ENCODE measurements around the gene NOTCH2.
"Not testable (repeated sequence)": the region's sequence is repeated elsewhere in the genome, so short reads cannot be mapped to it uniquely, and the experiment has no call there.

NOTCH2 gene

DNA sequence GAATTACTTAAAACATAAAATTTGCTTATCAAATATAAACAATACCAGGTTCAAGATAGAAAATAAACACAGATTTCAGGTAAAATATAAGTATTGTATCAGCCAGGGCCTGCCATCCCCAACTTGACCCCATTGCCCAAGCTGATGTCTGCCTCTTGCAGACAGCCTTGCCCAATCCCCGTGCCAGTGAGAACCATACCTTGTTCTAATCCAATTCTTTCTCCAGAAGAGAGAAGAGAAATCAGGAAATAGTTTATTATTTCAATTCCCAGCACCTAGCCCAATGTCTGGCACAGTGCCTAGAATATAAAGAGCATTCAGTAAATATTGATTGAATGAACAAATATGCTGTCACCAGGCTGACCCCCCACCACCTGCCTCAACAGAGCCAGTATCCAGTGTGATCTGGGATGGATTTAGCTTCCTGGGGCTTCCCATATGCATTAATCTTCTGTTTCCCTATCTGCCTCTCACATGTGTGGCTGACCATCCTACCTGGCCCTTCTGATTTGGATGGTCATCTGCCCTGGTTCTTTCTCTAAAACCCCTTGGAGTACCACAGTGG lies 27.6 kb upstream of the NOTCH2 start:
- H3K27me3 Mint-ChIP-seq (ENCODE audit: low read depth); H3K4me3 Mint-ChIP-seq; H3K9me3 Mint-ChIP-seq; H3K27ac Mint-ChIP-seq; H3K4me1 Mint-ChIP-seq (ENCODE audit: low read depth); H3K36me3 Mint-ChIP-seq (ENCODE audit: low read depth): not testable (repeated sequence)

- not testable (repeated sequence) for H3K9me3 Mint-ChIP-seq; H3K27me3 Mint-ChIP-seq (ENCODE audit: low read depth); H3K36me3 Mint-ChIP-seq (ENCODE audit: low read depth); H3K4me3 Mint-ChIP-seq; H3K4me1 Mint-ChIP-seq (ENCODE audit: low read depth); H3K27ac Mint-ChIP-seq
Observed at GRCh38 chr1:120093548-120094181, 24.2 kb upstream of the NOTCH2 start.

- not testable (repeated sequence) for H3K27me3 Mint-ChIP-seq (ENCODE audit: low read depth); H3K4me1 Mint-ChIP-seq (ENCODE audit: low read depth); H3K27ac Mint-ChIP-seq; H3K9me3 Mint-ChIP-seq; H3K4me3 Mint-ChIP-seq; H3K36me3 Mint-ChIP-seq (ENCODE audit: low read depth)
Observed at GRCh38 chr1:120092232-120093218, 23.1 kb upstream of the NOTCH2 start.

- not testable (repeated sequence) for H3K27me3 Mint-ChIP-seq (ENCODE audit: low read depth); H3K36me3 Mint-ChIP-seq (ENCODE audit: low read depth); H3K27ac Mint-ChIP-seq; H3K4me3 Mint-ChIP-seq; H3K9me3 Mint-ChIP-seq; H3K4me1 Mint-ChIP-seq (ENCODE audit: low read depth)
Observed at GRCh38 chr1:120090830-120091229, 21.4 kb upstream of the NOTCH2 start.

GRCh38 chr1:120087959-120088358 lies 18.5 kb upstream of the NOTCH2 start:
- peak overlapping the region; percentile 20 for H3K27ac Mint-ChIP-seq
- H3K4me1 Mint-ChIP-seq (ENCODE audit: low read depth); H3K27me3 Mint-ChIP-seq (ENCODE audit: low read depth); H3K4me3 Mint-ChIP-seq; H3K9me3 Mint-ChIP-seq; H3K36me3 Mint-ChIP-seq (ENCODE audit: low read depth): not testable (repeated sequence)

DNA sequence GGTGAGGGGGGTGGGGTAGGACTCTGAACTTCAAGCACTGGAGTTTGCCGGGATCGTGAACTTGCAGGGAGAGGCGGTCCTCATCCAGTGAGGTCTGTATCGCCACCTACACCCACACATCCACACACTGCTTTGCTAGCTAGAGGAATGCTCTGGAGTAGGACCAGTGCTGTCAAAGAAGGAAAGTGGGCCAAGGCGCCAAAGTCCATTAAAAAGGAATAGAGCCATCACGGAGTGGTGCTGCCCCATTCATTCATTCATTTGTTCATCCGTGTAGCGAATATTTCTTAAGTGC lies 405 bp upstream of the NOTCH2 start:
- not testable (repeated sequence) for H3K36me3 Mint-ChIP-seq (ENCODE audit: low read depth); H3K27ac Mint-ChIP-seq; H3K9me3 Mint-ChIP-seq; H3K4me1 Mint-ChIP-seq (ENCODE audit: low read depth); H3K4me3 Mint-ChIP-seq; H3K27me3 Mint-ChIP-seq (ENCODE audit: low read depth)

GRCh38 chr1:120068683-120069066 lies 787 bp downstream of the NOTCH2 start:
- not testable (repeated sequence) for H3K4me1 Mint-ChIP-seq (ENCODE audit: low read depth); H3K36me3 Mint-ChIP-seq (ENCODE audit: low read depth); H3K27me3 Mint-ChIP-seq (ENCODE audit: low read depth); H3K27ac Mint-ChIP-seq; H3K9me3 Mint-ChIP-seq
- H3K4me3 Mint-ChIP-seq: peak overlapping the region; percentile 60

GRCh38 chr1:120048208-120048607 lies 21.3 kb downstream of the NOTCH2 start:
- H3K27ac Mint-ChIP-seq; H3K36me3 Mint-ChIP-seq (ENCODE audit: low read depth); H3K9me3 Mint-ChIP-seq; H3K4me1 Mint-ChIP-seq (ENCODE audit: low read depth); H3K27me3 Mint-ChIP-seq (ENCODE audit: low read depth); H3K4me3 Mint-ChIP-seq: not testable (repeated sequence)

- not testable (repeated sequence) for H3K27ac Mint-ChIP-seq; H3K36me3 Mint-ChIP-seq (ENCODE audit: low read depth); H3K27me3 Mint-ChIP-seq (ENCODE audit: low read depth); H3K9me3 Mint-ChIP-seq; H3K4me1 Mint-ChIP-seq (ENCODE audit: low read depth); H3K4me3 Mint-ChIP-seq
Observed at GRCh38 chr1:120041771-120042170, 27.7 kb downstream of the NOTCH2 start.

- not testable (repeated sequence) for H3K4me3 Mint-ChIP-seq; H3K27me3 Mint-ChIP-seq (ENCODE audit: low read depth); H3K36me3 Mint-ChIP-seq (ENCODE audit: low read depth); H3K27ac Mint-ChIP-seq; H3K9me3 Mint-ChIP-seq; H3K4me1 Mint-ChIP-seq (ENCODE audit: low read depth)
Observed at GRCh38 chr1:120032253-120032652, 37.2 kb downstream of the NOTCH2 start.

DNA sequence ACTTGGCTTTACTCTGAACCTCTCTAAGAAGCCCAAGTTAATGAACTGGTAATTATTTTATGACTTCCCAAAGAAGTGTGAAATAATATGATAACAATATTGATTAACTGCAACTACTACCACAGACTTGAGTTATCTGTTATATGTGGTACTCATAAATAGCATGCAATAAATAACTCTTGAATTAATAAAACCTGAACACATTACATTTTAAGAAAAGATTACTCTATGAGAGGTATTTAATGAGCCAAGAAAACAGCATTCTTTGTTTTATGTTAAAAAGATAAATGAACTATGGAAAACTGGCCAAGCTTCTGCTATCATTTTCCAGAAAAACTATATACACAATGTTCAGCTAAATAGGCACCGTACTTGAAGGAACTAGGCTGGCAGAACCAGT lies 45.7 kb downstream of the NOTCH2 start:
- H3K36me3 Mint-ChIP-seq (ENCODE audit: low read depth); H3K9me3 Mint-ChIP-seq; H3K27ac Mint-ChIP-seq; H3K27me3 Mint-ChIP-seq (ENCODE audit: low read depth); H3K4me3 Mint-ChIP-seq; H3K4me1 Mint-ChIP-seq (ENCODE audit: low read depth): not testable (repeated sequence)

DNA sequence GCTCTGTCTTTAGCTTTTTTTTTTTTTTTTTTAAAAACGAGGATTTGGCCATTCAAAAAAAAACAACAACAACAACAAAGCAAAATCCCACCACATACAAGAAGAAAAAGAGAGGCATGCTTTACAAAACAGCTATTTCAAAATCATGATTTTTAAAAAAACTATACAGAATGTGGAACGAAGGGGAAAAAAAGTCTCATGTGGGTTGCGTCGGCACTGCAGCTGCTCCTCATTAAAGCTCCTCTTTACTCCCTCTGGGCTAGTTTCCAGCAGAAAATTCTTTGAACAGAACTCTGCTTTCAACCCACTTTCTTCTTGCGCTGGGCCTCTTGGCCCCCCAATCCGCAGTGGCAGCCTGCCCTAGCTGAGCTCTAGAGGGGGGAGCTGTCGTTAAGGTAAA lies 54.5 kb downstream of the NOTCH2 start:
- not testable (repeated sequence) for H3K36me3 Mint-ChIP-seq (ENCODE audit: low read depth); H3K9me3 Mint-ChIP-seq; H3K4me3 Mint-ChIP-seq; H3K4me1 Mint-ChIP-seq (ENCODE audit: low read depth); H3K27ac Mint-ChIP-seq; H3K27me3 Mint-ChIP-seq (ENCODE audit: low read depth)

GRCh38 chr1:120008320-120008719 lies 61.1 kb downstream of the NOTCH2 start:
- not testable (repeated sequence) for H3K4me3 Mint-ChIP-seq; H3K36me3 Mint-ChIP-seq (ENCODE audit: low read depth); H3K27me3 Mint-ChIP-seq (ENCODE audit: low read depth); H3K27ac Mint-ChIP-seq; H3K9me3 Mint-ChIP-seq; H3K4me1 Mint-ChIP-seq (ENCODE audit: low read depth)

DNA sequence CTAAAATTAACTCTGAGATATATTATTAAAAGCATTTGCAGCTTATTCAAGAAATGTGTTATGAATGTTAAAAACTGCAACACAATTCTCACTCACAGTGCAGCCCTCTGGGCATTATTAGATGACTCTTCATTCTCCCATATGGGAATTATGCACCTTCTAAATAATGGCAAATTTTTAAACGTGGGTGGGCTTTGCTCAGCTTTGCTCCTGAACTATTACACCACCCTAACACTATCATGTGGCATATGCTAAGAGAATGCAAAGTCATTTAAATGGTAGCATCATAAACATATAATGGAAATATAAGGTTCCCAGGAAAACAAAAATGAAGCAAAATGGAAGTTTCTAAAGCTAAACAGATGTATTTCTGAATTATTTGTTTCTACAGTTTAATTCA lies 61.6 kb downstream of the NOTCH2 start:
- not testable (repeated sequence) for H3K9me3 Mint-ChIP-seq

DNA sequence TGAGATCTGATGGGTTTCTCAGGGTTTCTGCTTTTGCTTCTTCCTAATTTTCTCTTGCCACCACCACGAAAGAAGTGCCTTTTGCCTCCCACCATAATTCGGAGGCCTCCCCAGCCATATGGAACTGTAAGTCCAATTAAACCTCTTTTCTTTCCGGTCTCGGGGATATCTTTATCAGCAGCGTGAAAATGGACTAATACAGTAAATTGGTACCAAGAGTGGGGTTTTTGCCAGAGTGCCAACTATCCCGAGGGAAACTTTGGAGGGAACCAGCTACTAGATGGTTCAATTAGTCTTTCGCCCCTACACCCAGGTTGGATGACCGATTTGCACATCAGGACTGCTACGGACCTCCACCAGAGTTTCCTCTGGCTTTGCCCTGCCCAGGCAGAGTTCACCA lies 68.4 kb downstream of the NOTCH2 start:
- not testable (repeated sequence) for H3K27ac Mint-ChIP-seq; H3K4me1 Mint-ChIP-seq (ENCODE audit: low read depth); H3K27me3 Mint-ChIP-seq (ENCODE audit: low read depth); H3K9me3 Mint-ChIP-seq; H3K4me3 Mint-ChIP-seq
- peaks cover 21% of the 10 kb centered on the region for H3K36me3 Mint-ChIP-seq (ENCODE audit: low read depth)

More for the DNA sequence above, 61.6 kb downstream of the NOTCH2 start:
- H3K4me1 Mint-ChIP-seq (ENCODE audit: low read depth); H3K27me3 Mint-ChIP-seq (ENCODE audit: low read depth); H3K27ac Mint-ChIP-seq; H3K4me3 Mint-ChIP-seq; H3K36me3 Mint-ChIP-seq (ENCODE audit: low read depth): not testable (repeated sequence)
